SH-SY5Y (cell line): Measurements from ENCODE around the gene PLCH1.

Experiments
- GATA2 ChIP-seq: IDR thresholded peaks from 2 replicates; pipeline ENCODE4 v1.6.1; 2011; ENCODE audit warnings: mild to moderate bottlenecking, low read depth, low read length
- GATA3 ChIP-seq: IDR thresholded peaks from 2 replicates; pipeline ENCODE4 v1.6.1; 2011; ENCODE audit warnings: low read depth, mild to moderate bottlenecking, low read length, moderate library complexity

DNA sequence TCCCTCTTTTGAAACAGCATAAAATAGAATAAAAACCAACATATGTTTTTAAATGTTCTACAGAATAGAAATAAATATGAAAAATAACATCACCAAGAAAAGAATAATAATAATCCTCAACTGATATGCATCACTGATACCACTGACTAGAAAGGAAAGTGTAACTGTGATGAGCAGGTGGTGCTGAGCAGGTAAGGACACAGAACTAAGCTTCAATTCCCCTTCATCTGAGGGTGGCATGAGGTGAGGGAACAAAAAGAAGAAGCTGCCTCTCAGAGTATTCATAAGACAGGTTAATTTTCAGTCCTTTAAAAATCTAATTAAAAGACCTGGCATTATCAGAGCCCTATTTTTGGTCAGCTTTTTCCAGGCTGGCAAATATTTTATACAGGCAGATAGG, 216.3 kb downstream of the PLCH1 start:
- TF ChIP-seq GATA2 = no peak
- TF ChIP-seq GATA3 = no peak
